ENCODE measurements around the gene CCDC188.

CCDC188 gene

GRCh38 chr22:20150381-20151275, at the start of gene CCDC188:
Gene CCDC188 (minus strand): TSS chr22:20151055. CDS start chr22:20150986, 69 bp downstream.
- DNase-seq (ENCODE audit: low read depth): no peak

GRCh38 chr22:20199906-20200305, 49.1 kb upstream of the CCDC188 start:
- no peak for DNase-seq (ENCODE audit: low read depth)

GRCh38 chr22:20199413-20199842, 48.6 kb upstream of the CCDC188 start:
- DNase-seq (ENCODE audit: low read depth): no peak

- DNase-seq (ENCODE audit: low read depth): no peak
These were observed 47.9 kb upstream of the CCDC188 start for GRCh38 chr22:20198557-20199319.

- DNase-seq (ENCODE audit: low read depth): no peak
These were observed 46.7 kb upstream of the CCDC188 start for GRCh38 chr22:20197407-20198030.

GRCh38 chr22:20196094-20196842, 45.4 kb upstream of the CCDC188 start:
- no peak for DNase-seq (ENCODE audit: low read depth)

- DNase-seq (ENCODE audit: low read depth): no peak
These were observed 44.1 kb upstream of the CCDC188 start for GRCh38 chr22:20194681-20195593.

- no peak for DNase-seq (ENCODE audit: low read depth)
These were observed 43.1 kb upstream of the CCDC188 start for GRCh38 chr22:20193761-20194494.

GRCh38 chr22:20192972-20193760, 42.3 kb upstream of the CCDC188 start:
- no peak for DNase-seq (ENCODE audit: low read depth)

GRCh38 chr22:20192293-20192971, 41.6 kb upstream of the CCDC188 start:
- DNase-seq (ENCODE audit: low read depth): no peak

- DNase-seq (ENCODE audit: low read depth): no peak
These were observed 40.9 kb upstream of the CCDC188 start for GRCh38 chr22:20191803-20192202.

GRCh38 chr22:20191000-20191515, 40.2 kb upstream of the CCDC188 start:
- DNase-seq (ENCODE audit: low read depth): no peak

GRCh38 chr22:20188567-20188877, 37.7 kb upstream of the CCDC188 start:
- no peak for DNase-seq (ENCODE audit: low read depth)

GRCh38 chr22:20187777-20188566, 37.1 kb upstream of the CCDC188 start:
- DNase-seq (ENCODE audit: low read depth): no peak

- no peak for DNase-seq (ENCODE audit: low read depth)
These were observed 36.2 kb upstream of the CCDC188 start for GRCh38 chr22:20186871-20187546.

- DNase-seq (ENCODE audit: low read depth): no peak
These were observed 35.5 kb upstream of the CCDC188 start for GRCh38 chr22:20186183-20186870.

- no peak for DNase-seq (ENCODE audit: low read depth)
These were observed 34.9 kb upstream of the CCDC188 start for GRCh38 chr22:20185750-20186149.

Data from stromal cell of bone marrow (primary cell).